Measurements from ENCODE around the gene ABCB11.

- TF ChIP-seq POLR2A (IDR thresholded peaks at IDR 0.05): no peak
- TF ChIP-seq, protein P1, sequence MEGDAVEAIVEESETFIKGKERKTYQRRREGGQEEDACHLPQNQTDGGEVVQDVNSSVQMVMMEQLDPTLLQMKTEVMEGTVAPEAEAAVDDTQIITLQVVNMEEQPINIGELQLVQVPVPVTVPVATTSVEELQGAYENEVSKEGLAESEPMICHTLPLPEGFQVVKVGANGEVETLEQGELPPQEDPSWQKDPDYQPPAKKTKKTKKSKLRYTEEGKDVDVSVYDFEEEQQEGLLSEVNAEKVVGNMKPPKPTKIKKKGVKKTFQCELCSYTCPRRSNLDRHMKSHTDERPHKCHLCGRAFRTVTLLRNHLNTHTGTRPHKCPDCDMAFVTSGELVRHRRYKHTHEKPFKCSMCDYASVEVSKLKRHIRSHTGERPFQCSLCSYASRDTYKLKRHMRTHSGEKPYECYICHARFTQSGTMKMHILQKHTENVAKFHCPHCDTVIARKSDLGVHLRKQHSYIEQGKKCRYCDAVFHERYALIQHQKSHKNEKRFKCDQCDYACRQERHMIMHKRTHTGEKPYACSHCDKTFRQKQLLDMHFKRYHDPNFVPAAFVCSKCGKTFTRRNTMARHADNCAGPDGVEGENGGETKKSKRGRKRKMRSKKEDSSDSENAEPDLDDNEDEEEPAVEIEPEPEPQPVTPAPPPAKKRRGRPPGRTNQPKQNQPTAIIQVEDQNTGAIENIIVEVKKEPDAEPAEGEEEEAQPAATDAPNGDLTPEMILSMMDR (IDR thresholded peaks at IDR 0.05): no peak
Observed at GRCh38 chr2:168892327-168892726, 138.8 kb downstream of the ABCB11 start.
